ENCODE data around the gene GPR160. TPM values are rescaled to one million over a fixed set of nuclear protein-coding genes. Genes with fewer than 3 reads are reported as not detected.

GPR160 gene
- total and polyA plus RNA-seq, 10 donors = 17.1 to 52.2 (median 25.2) TPM

- no peak for DNase-seq
- Histone ChIP-seq H3K27me3 (replicated peaks in 1 of 7) (no peaks in the 10 kb centered on the region), H3K4me1 (peaks cover 0 to 70% (median 30%) of the 10 kb centered on the region in 6 donors), H3K27ac (peak overlapping the region in 4 of 8 donors; percentile 39 to 58 (median 50)), H3K4me3 (no peak overlapping the region), H3K9me3 (no peaks in the 10 kb centered on the region), H3K36me3 (peaks cover 0 to 37% (median 12%) of the 10 kb centered on the region in 6 donors)
- intact Hi-C loops (cut with DNase I; ENCODE audit: low total_unique reads) = no loop called here
- TF ChIP-seq POLR2A (IDR thresholded peaks at IDR 0.05) (no peak), POLR2AphosphoS5 (IDR thresholded peaks at IDR 0.05) (no peak)
- TF ChIP-seq, protein P1, sequence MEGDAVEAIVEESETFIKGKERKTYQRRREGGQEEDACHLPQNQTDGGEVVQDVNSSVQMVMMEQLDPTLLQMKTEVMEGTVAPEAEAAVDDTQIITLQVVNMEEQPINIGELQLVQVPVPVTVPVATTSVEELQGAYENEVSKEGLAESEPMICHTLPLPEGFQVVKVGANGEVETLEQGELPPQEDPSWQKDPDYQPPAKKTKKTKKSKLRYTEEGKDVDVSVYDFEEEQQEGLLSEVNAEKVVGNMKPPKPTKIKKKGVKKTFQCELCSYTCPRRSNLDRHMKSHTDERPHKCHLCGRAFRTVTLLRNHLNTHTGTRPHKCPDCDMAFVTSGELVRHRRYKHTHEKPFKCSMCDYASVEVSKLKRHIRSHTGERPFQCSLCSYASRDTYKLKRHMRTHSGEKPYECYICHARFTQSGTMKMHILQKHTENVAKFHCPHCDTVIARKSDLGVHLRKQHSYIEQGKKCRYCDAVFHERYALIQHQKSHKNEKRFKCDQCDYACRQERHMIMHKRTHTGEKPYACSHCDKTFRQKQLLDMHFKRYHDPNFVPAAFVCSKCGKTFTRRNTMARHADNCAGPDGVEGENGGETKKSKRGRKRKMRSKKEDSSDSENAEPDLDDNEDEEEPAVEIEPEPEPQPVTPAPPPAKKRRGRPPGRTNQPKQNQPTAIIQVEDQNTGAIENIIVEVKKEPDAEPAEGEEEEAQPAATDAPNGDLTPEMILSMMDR (IDR thresholded peaks at IDR 0.05 in 8 of 11, conservative IDR thresholded peaks at IDR 0.05 in 3 of 11) = no peak
- WGBS, 5 donors = 85 to 97% (median 89%) methylated on average over 1 of the region's 1 CpG
These were observed 38.4 kb upstream of the GPR160 start for GRCh38 chr3:169999433-169999832.

DNA sequence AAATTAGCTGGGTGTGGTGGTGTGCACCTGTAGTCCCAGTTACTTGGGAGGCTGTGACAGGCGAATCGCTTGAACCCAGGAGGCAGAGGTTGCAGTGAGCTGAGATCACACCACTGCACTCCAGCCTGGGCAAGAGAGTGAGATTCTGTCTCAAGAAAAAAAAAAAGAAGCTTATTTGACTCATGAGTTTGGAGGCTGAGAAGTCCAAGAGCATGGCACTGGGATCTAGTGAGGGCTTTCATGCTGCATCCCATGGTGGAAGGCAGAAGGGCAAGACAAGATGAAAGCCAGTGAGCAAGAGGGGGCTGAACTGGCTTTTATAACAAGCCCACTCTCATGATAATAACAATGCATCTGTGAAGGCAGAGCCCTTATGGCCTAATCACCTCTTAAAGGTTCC lies 37.7 kb upstream of the GPR160 start:
- intact Hi-C loops (cut with DNase I; ENCODE audit: low total_unique reads) = no loop called here
- Histone ChIP-seq H3K4me1 (peaks cover 0 to 72% (median 33%) of the 10 kb centered on the region in 6 donors), H3K4me3 (no peak overlapping the region), H3K27me3 (replicated peaks in 1 of 7) (no peaks in the 10 kb centered on the region), H3K27ac (peak overlapping the region in 1 of 8 donors; percentile 56), H3K9me3 (no peaks in the 10 kb centered on the region), H3K36me3 (peaks cover 0 to 31% (median 9%) of the 10 kb centered on the region in 6 donors)
- no peak for DNase-seq
- WGBS, 5 donors = 96 to 100% (median 100%) methylated on average over 2 of the region's 2 CpGs
- TF ChIP-seq, protein P1 (IDR thresholded peaks at IDR 0.05 in 8 of 11, conservative IDR thresholded peaks at IDR 0.05 in 3 of 11) = no peak
- TF ChIP-seq POLR2AphosphoS5 (IDR thresholded peaks at IDR 0.05) (no peak), POLR2A (IDR thresholded peaks at IDR 0.05) (no peak)

- intact Hi-C loops (cut with DNase I; ENCODE audit: low total_unique reads) = no loop called here
- Histone ChIP-seq H3K27ac (peak overlapping the region; percentile 49 to 92 (median 84)), H3K4me1 (peaks cover 9 to 81% (median 45%) of the 10 kb centered on the region in 6 donors), H3K27me3 (replicated peaks in 1 of 7) (no peaks in the 10 kb centered on the region), H3K4me3 (peak overlapping the region in 4 of 8 donors; percentile 12 to 49 (median 21)), H3K36me3 (peaks cover 0 to 11% (median 0%) of the 10 kb centered on the region in 6 donors), H3K9me3 (no peaks in the 10 kb centered on the region)
- WGBS, 5 donors = 49 to 71% (median 67%) methylated on average over 10 of the region's 10 CpGs
- DNase-seq = no peak
- TF ChIP-seq, protein P1 (IDR thresholded peaks at IDR 0.05 in 8 of 11, conservative IDR thresholded peaks at IDR 0.05 in 3 of 11) = no peak
- no peak for TF ChIP-seq POLR2AphosphoS5 (IDR thresholded peaks at IDR 0.05)
- TF ChIP-seq POLR2A (IDR thresholded peaks at IDR 0.05) = no peak
These were observed 35.6 kb upstream of the GPR160 start for GRCh38 chr3:170002231-170002630.

DNA sequence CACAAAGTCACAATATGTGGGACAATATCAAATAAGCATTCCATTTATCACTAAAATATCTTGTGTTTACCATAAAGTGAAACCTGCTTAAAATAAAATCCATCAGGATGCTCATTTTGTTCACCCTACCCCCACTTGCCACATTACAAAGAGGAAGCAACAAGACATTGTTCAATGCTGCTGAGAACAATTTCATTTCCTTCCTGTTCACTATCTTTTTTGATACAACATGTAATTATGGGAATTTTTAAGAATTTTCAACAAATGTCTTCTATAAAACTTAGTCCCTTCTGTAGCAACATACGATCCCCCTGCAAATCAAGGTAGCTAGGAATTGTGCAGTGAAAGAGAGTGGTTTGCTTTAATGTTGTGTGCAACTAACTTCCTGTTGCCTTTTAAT lies 34.9 kb upstream of the GPR160 start:
- peak overlapping the region in 5 of 8 donors; percentile 10 to 49 (median 17) for H3K4me3 ChIP-seq
- 8 to 33% (median 18%) methylated on average over 1 of the region's 1 CpG for WGBS, 5 donors
- no peak for DNase-seq
- no peaks in the 10 kb centered on the region for H3K9me3 ChIP-seq
- peaks cover 0 to 11% (median 0%) of the 10 kb centered on the region in 6 donors for H3K36me3 ChIP-seq
- H3K4me1 ChIP-seq = peaks cover 12 to 86% (median 52%) of the 10 kb centered on the region in 6 donors
- peak overlapping the region; percentile 49 to 92 (median 84) for H3K27ac ChIP-seq
- no peaks in the 10 kb centered on the region for H3K27me3 ChIP-seq (replicated peaks in 1 of 7)
- intact Hi-C loops (cut with DNase I; ENCODE audit: low total_unique reads) = no loop called here
- TF ChIP-seq POLR2AphosphoS5 (IDR thresholded peaks at IDR 0.05) = no peak
- no peak for TF ChIP-seq POLR2A (IDR thresholded peaks at IDR 0.05)
- TF ChIP-seq, protein P1 (IDR thresholded peaks at IDR 0.05 in 8 of 11, conservative IDR thresholded peaks at IDR 0.05 in 3 of 11) = no peak

All from spleen (tissue), 11 donors.